Stomach (tissue), 9 donors: ENCODE results near the gene PROM2. TPM values are rescaled to one million over a fixed set of nuclear protein-coding genes. Genes with fewer than 3 reads are reported as not detected.

Source experiments
- DNase-seq, 2 donors: peaks; one replicate each; pipeline versions ENCODE4 v3.0.0 to v3.0.0-alpha.2; 2013 to 2019
- H3K27ac ChIP-seq, 5 donors: fragments of 200-600 bp in 4 of 5; sonication (generic) in 4 of 5; one replicate each; pipeline ENCODE4 v1.5.1; 2013 to 2019; ENCODE audit warnings: mild to moderate bottlenecking in 1 of 5, moderate library complexity in 1 of 5
- H3K27me3 ChIP-seq, 3 donors: fragments of 200-600 bp; sonication (generic); one replicate each; pipeline ENCODE4 v1.5.1; 2017 to 2019; ENCODE audit warnings: mixed run types in 1 of 3
- H3K36me3 ChIP-seq, 4 donors: fragments of 200-600 bp; sonication (generic); 1 replicate in 3 of 4; 2 replicates in 1 of 4; pipeline ENCODE4 v1.5.1; 2016 to 2019
- H3K4me1 ChIP-seq, 4 donors: fragments of 200-600 bp; sonication (generic); one replicate each; pipeline ENCODE4 v1.5.1; 2016 to 2019
- H3K4me3 ChIP-seq, 4 donors: fragments of 200-600 bp; sonication (generic) in 3 of 4; one replicate each; pipeline ENCODE4 v1.5.1; 2016 to 2019; ENCODE audit warnings: mild to moderate bottlenecking in 1 of 4
- H3K9me3 ChIP-seq, 4 donors: fragments of 200-600 bp; sonication (generic); one replicate each; pipeline ENCODE4 v1.5.1; 2016 to 2019
- EP300 ChIP-seq: sonication (generic); formaldehyde crosslinking; IDR thresholded peaks from one replicate; pipeline ENCODE4 v1.6.1; 2017; ENCODE audit warnings: antibody characterized with exemption
- POLR2A ChIP-seq, 4 donors: fragments of 450-650 bp; IDR thresholded peaks; one replicate each; pipeline ENCODE4 v1.6.1; 2016; ENCODE audit warnings: antibody characterized with exemption in 4 of 4, control low read depth in 2 of 4, mild to moderate bottlenecking in 1 of 4, moderate library complexity in 1 of 4
- POLR2AphosphoS5 ChIP-seq, 3 donors: sonication (generic); formaldehyde crosslinking; IDR thresholded peaks; one replicate each; pipeline ENCODE4 v1.6.1; 2016; ENCODE audit warnings: antibody characterized with exemption in 3 of 3
- WGBS, 5 donors: extraction: QIAGEN DNeasy Blood & Tissue Kit in 3 of 5; methylation state at CpG; one replicate each; pipeline versions ENCODE4 v1.1.5 to v1.1.7; 2013 to 2018; 5-methylcytosine and 5-hydroxymethylcytosine counted together
- intact Hi-C: fragments of 100-400 bp; cut with DNase I; formaldehyde crosslinking; loops from one replicate; pipeline ENCODE4 v1.15.1; 2023; ENCODE audit warnings: low total_unique reads
- polyA plus RNA-seq, 3 donors: library from polyadenylated mRNA; stranded (reverse); fragments of 200-250 nt; gene quantifications; one replicate each; pipeline ENCODE4 v1.2.3, GENCODE V29; 2013
- total RNA-seq, 5 donors: library from RNA; depleted of rRNA; stranded (reverse); fragments of >200 nt; gene quantifications; one replicate each; pipeline versions ENCODE4 v1.1.0 to v1.2.3, GENCODE V29; 2014 to 2016
- TF ChIP-seq, protein P1 (sequence below), 7 experiments: fragments of 450-650 bp in 4 of 7; fragments of 200-600 bp in 3 of 7; sonication (generic) in 3 of 7; IDR thresholded peaks; one replicate each; pipeline ENCODE4 v1.5.1; 2016 to 2019; ENCODE audit warnings: antibody characterized with exemption in 7 of 7, control low read depth in 2 of 7, mild to moderate bottlenecking in 1 of 7
- donor health status: healthy with polysubstance abuse.
- donor health status: Bipolar disorder and iron deficiency.
- donor health status: healthy.

PROM2 gene
- total and polyA plus RNA-seq, 8 donors = 6.0 to 370 (median 27.9) TPM

DNA sequence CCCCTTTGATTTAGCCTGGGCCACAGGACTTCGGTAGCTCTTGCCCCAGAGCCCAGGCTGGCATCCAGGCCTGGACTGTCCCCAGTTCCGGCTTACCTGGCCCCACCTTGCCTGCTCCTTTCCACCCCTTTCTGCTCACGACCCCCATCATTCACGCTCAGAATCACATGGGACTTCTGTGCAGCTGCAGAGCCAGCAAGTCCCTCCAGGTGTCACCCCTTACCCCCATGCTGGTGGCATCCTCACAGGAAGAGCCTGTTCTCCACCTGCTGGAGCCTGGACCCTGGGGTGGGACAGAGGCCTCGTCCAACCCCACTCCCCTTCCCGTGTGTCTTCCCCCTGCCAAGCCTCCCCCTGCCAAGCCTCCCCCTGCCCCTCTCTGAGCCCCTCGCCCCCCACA lies 15.0 kb downstream of the PROM2 start:
- intact Hi-C loops = no loop called here
- H3K27ac ChIP-seq = no peak overlapping the region
- H3K36me3 ChIP-seq = peaks cover 0 to 67% (median 51%) of the 10 kb centered on the region in 4 donors
- H3K4me3 ChIP-seq = no peak overlapping the region
- TF ChIP-seq, protein P1, sequence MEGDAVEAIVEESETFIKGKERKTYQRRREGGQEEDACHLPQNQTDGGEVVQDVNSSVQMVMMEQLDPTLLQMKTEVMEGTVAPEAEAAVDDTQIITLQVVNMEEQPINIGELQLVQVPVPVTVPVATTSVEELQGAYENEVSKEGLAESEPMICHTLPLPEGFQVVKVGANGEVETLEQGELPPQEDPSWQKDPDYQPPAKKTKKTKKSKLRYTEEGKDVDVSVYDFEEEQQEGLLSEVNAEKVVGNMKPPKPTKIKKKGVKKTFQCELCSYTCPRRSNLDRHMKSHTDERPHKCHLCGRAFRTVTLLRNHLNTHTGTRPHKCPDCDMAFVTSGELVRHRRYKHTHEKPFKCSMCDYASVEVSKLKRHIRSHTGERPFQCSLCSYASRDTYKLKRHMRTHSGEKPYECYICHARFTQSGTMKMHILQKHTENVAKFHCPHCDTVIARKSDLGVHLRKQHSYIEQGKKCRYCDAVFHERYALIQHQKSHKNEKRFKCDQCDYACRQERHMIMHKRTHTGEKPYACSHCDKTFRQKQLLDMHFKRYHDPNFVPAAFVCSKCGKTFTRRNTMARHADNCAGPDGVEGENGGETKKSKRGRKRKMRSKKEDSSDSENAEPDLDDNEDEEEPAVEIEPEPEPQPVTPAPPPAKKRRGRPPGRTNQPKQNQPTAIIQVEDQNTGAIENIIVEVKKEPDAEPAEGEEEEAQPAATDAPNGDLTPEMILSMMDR (IDR thresholded peaks at IDR 0.05) = no peak
- TF ChIP-seq EP300 = no peak
- TF ChIP-seq POLR2A (IDR thresholded peaks at IDR 0.05) = no peak
- no peak for TF ChIP-seq POLR2AphosphoS5 (IDR thresholded peaks at IDR 0.05)
- no peak for DNase-seq
- H3K9me3 ChIP-seq = peaks cover 0 to 17% (median 13%) of the 10 kb centered on the region in 4 donors
- no peaks in the 10 kb centered on the region for H3K4me1 ChIP-seq
- no peaks in the 10 kb centered on the region for H3K27me3 ChIP-seq
- WGBS, 5 donors = 74 to 89% (median 78%) methylated on average over 7 of the region's 7 CpGs

- intact Hi-C loops = no loop called here
- Histone ChIP-seq H3K27me3 (peaks cover 0 to 10% (median 0%) of the 10 kb centered on the region in 3 donors), H3K36me3 (peaks cover 0 to 53% (median 41%) of the 10 kb centered on the region in 4 donors), H3K4me1 (peaks cover 0 to 3% (median 1%) of the 10 kb centered on the region in 4 donors), H3K27ac (no peak overlapping the region), H3K4me3 (no peak overlapping the region), H3K9me3 (peaks cover 0 to 17% (median 13%) of the 10 kb centered on the region in 4 donors)
- TF ChIP-seq, protein P1 (IDR thresholded peaks at IDR 0.05) = no peak
- no peak for TF ChIP-seq EP300
- no peak for TF ChIP-seq POLR2A (IDR thresholded peaks at IDR 0.05)
- DNase-seq = no peak
Observed at GRCh38 chr2:95291222-95291621, 17.0 kb downstream of the PROM2 start.

DNA sequence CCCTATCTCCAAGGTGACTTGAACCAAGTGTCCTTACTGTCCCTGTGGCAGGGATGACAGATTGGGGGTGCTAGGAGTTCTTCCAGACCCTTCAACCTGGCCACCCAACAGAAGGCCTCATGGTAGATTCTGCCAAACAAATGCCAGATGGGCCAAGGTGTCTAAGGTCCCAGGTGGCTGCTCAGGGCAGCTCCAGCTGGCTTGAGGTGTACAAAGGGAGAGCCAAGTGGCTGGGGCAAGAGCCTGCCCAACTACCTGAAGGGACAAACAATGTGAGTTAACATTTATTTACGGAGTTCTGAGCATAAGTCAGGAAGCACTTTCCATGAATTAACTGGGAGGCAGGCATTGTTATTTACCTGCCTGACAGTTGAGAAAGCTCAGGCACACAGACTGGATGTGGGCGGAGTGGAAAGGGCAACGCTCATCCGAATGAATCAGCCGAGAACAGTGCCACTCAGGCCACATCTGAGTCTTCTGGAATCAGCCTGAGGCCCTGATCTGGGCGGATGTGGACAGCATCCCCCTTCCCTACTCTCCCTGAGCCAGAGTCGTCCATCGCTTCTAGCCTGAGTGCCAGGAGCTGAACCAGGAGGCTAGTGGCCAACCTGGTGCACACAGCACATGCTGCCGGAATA lies 18.5 kb downstream of the PROM2 start:
- WGBS, 5 donors = 80 to 86% (median 81%) methylated on average over 8 to 9 of the region's 9 CpGs
- intact Hi-C loops = no loop called here
- TF ChIP-seq EP300 (no peak), POLR2A (IDR thresholded peaks at IDR 0.05) (no peak), POLR2AphosphoS5 (IDR thresholded peaks at IDR 0.05) (no peak)
- TF ChIP-seq, protein P1 (IDR thresholded peaks at IDR 0.05) = no peak
- peaks cover 0 to 37% (median 27%) of the 10 kb centered on the region in 4 donors for H3K36me3 ChIP-seq
- H3K27me3 ChIP-seq = peaks cover 0 to 25% (median 0%) of the 10 kb centered on the region in 3 donors
- no peak for DNase-seq
- no peak overlapping the region for H3K4me3 ChIP-seq
- H3K4me1 ChIP-seq = peaks cover 0 to 16% (median 12%) of the 10 kb centered on the region in 4 donors
- H3K9me3 ChIP-seq = peaks cover 0 to 17% (median 13%) of the 10 kb centered on the region in 4 donors
- H3K27ac ChIP-seq = peak overlapping the region in 1 of 5 donors; percentile 21

GRCh38 chr2:95294579-95295250 lies 20.5 kb downstream of the PROM2 start:
- intact Hi-C loops = no loop called here
- H3K4me3 ChIP-seq = no peak overlapping the region
- H3K9me3 ChIP-seq = peaks cover 0 to 17% (median 13%) of the 10 kb centered on the region in 4 donors
- H3K27me3 ChIP-seq = peaks cover 0 to 31% (median 0%) of the 10 kb centered on the region in 3 donors
- TF ChIP-seq POLR2A (IDR thresholded peaks at IDR 0.05) = no peak
- TF ChIP-seq, protein P1 (IDR thresholded peaks at IDR 0.05) = no peak
- no peak for TF ChIP-seq POLR2AphosphoS5 (IDR thresholded peaks at IDR 0.05)
- no peak for TF ChIP-seq EP300
- no peak for DNase-seq
- H3K4me1 ChIP-seq = peaks cover 0 to 16% (median 12%) of the 10 kb centered on the region in 4 donors
- peaks cover 0 to 20% (median 10%) of the 10 kb centered on the region in 4 donors for H3K36me3 ChIP-seq
- WGBS, 5 donors = 85 to 90% (median 88%) methylated on average over 14 to 19 of the region's 19 CpGs
- H3K27ac ChIP-seq = no peak overlapping the region
